HCT116 (cell line): ENCODE data around the gene APOA5. TPM values are rescaled to one million over a fixed set of nuclear protein-coding genes. Genes with fewer than 3 reads are reported as not detected.

Source experiments
- ATAC-seq: fragments of 200-7000 bp; cut with Tn5 transposase; 2 replicates; pipeline ENCODE4 v1.9.1; 2020; ENCODE audit warnings: mild to moderate bottlenecking, moderate library complexity
- BruUV-seq: library from RNA; stranded (reverse); fragments of 400-500 nt; replicated peaks from 2 replicates; lab custom pipeline; 2021; lab: Mats Ljungman, UMichigan
- CTCF ChIA-PET: fragments of 300-600 bp; sonication (Branson Sonifier 250); formaldehyde crosslinking; loops from one replicate; lab custom pipeline; 2021; ENCODE audit warnings: antibody characterized with exemption; lab: Charles Lee
- POLR2A ChIA-PET: fragments of 300-600, 350-600 bp; sonication (Branson Sonifier 250); formaldehyde crosslinking; loops from one replicate; lab custom pipeline; 2021; ENCODE audit warnings: antibody characterized with exemption; lab: Charles Lee
- RAD21 ChIA-PET, 2 experiments: fragments of 300-600 bp; sonication (Branson Sonifier 250); formaldehyde crosslinking; loops; one replicate each; lab custom pipeline; 2023; ENCODE audit warnings: low total read pairs in 2 of 2; ENCODE audit not compliant: uncharacterized antibody in 2 of 2, unreplicated experiment in 2 of 2, low non-redundant PET in 1 of 2; lab: Charles Lee
- DNase-seq: peaks from one replicate; pipeline ENCODE4 v3.0.0-alpha.2; 2010; ENCODE audit warnings: low read depth, low spot score
- H2AFZ ChIP-seq: fragments of 200-600 bp; shearing (Covaris generic), sonication (generic); 2 replicates; pipeline ENCODE4 v1.6.1; 2017; ENCODE audit warnings: low read depth, mixed run types, mixed read lengths, antibody characterized with exemption, low read length; ENCODE audit not compliant: poor library complexity, severe bottlenecking
- H3K27ac ChIP-seq: 2 replicates; pipeline ENCODE4 v1.5.1; 2012; ENCODE audit warnings: low read depth, low read length
- H3K27me3 ChIP-seq: fragments of 200-600 bp; sonication (generic); 2 replicates; pipeline ENCODE4 v1.6.1; 2016; ENCODE audit warnings: mixed run types, low read length, mixed read lengths; ENCODE audit not compliant: insufficient read depth
- H3K36me3 ChIP-seq, 2 experiments: fragments of 200-500 bp in 1 of 2; fragments of 200-600 bp in 1 of 2; sonication (Bioruptor generic) in 1 of 2; sonication (generic) in 1 of 2; 2 replicates each; pipeline versions ENCODE4 v1.5.1 to v1.6.1; 2014 to 2016; ENCODE audit warnings: low read length in 2 of 2, inconsistent platforms in 1 of 2, mixed read lengths in 1 of 2, mixed run types in 1 of 2; ENCODE audit not compliant: insufficient read depth in 2 of 2, control insufficient read depth in 1 of 2
- H3K4me1 ChIP-seq, 2 experiments: fragments of 200-600 bp in 1 of 2; sonication (generic) in 1 of 2; 2 replicates each; pipeline versions ENCODE4 v1.5.1 to v1.6.1; 2012 to 2017; ENCODE audit warnings: low read length in 2 of 2, inconsistent platforms in 1 of 2, mild to moderate bottlenecking in 1 of 2, mixed read lengths in 1 of 2, mixed run types in 1 of 2, moderate library complexity in 1 of 2; ENCODE audit not compliant: insufficient read depth in 2 of 2, control insufficient read depth in 1 of 2
- H3K4me2 ChIP-seq: fragments of 200-600 bp; sonication (generic); 2 replicates; pipeline ENCODE4 v1.6.1; 2017; ENCODE audit warnings: mixed run types, low read length, mixed read lengths
- H3K4me3 ChIP-seq, 2 experiments: fragments of 200-600 bp in 1 of 2; sonication (generic) in 1 of 2; replicated peaks in 1 of 2; 2 replicates each; pipeline ENCODE4 v1.5.1; 2011 to 2016; ENCODE audit warnings: low read length in 2 of 2, control low read depth in 1 of 2, low read depth in 1 of 2, mild to moderate bottlenecking in 1 of 2, mixed read lengths in 1 of 2, mixed run types in 1 of 2
- H3K79me2 ChIP-seq: fragments of 200-600 bp; sonication (generic); 2 replicates; pipeline ENCODE4 v1.6.1; 2017; ENCODE audit warnings: mild to moderate bottlenecking, mixed run types, low read length, moderate library complexity, mixed read lengths; ENCODE audit not compliant: insufficient read depth
- H3K9ac ChIP-seq: fragments of 200-600 bp; sonication (generic); 2 replicates; pipeline ENCODE4 v1.6.1; 2016; ENCODE audit warnings: low read length, mixed read lengths
- H3K9me2 ChIP-seq: fragments of 200-600 bp; sonication (generic), shearing (Covaris generic); 2 replicates; pipeline ENCODE4 v1.6.1; 2017; ENCODE audit warnings: mixed run types, mild to moderate bottlenecking, moderate library complexity; ENCODE audit not compliant: insufficient read depth
- H3K9me3 ChIP-seq, 2 experiments: fragments of 200-500 bp in 1 of 2; fragments of 200-600 bp in 1 of 2; sonication (Bioruptor generic) in 1 of 2; sonication (generic) in 1 of 2; 2 replicates each; pipeline ENCODE4 v1.6.1; 2014 to 2017; ENCODE audit warnings: low read length in 2 of 2, mixed read lengths in 2 of 2, inconsistent platforms in 1 of 2, low read depth in 1 of 2, mild to moderate bottlenecking in 1 of 2, mixed run types in 1 of 2, moderate library complexity in 1 of 2; ENCODE audit not compliant: control insufficient read depth in 1 of 2, insufficient read depth in 1 of 2
- H4K20me1 ChIP-seq: fragments of 200-600 bp; sonication (generic), shearing (Covaris generic); 2 replicates; pipeline ENCODE4 v1.6.1; 2017; ENCODE audit warnings: mixed run types, mild to moderate bottlenecking, moderate library complexity; ENCODE audit not compliant: insufficient read depth
- CBX3 ChIP-seq: IDR thresholded peaks from 2 replicates; pipeline ENCODE4 v1.6.1; 2012; ENCODE audit warnings: low read depth
- CEBPB ChIP-seq: IDR thresholded peaks from 2 replicates; pipeline ENCODE4 v1.6.1; 2012; ENCODE audit warnings: low read depth
- EGR1 ChIP-seq: IDR thresholded peaks from 2 replicates; pipeline ENCODE4 v1.6.1; 2012; ENCODE audit warnings: low read depth
- EZH2phosphoT487 ChIP-seq: fragments of 200-600 bp; IDR thresholded peaks from 2 replicates; pipeline ENCODE4 v1.6.1; 2018; ENCODE audit warnings: antibody characterized with exemption, borderline replicate concordance
- JUND ChIP-seq: IDR thresholded peaks from 2 replicates; pipeline ENCODE4 v1.6.1; 2012
- RAD21 ChIP-seq: IDR thresholded peaks from 2 replicates; pipeline ENCODE4 v1.6.1; 2012; ENCODE audit warnings: low read depth, mild to moderate bottlenecking
- YY1 ChIP-seq: IDR thresholded peaks from 2 replicates; pipeline ENCODE4 v1.6.1; 2011; ENCODE audit warnings: low read length, low read depth, moderate library complexity, mild to moderate bottlenecking; ENCODE audit not compliant: insufficient replicate concordance; ENCODE audit errors: extremely low read depth
- intact Hi-C: fragments of 100-400 bp; cut with micrococcal nuclease; formaldehyde crosslinking; loops from 2 replicates; pipeline ENCODE4 v1.10.0; 2022
- total RNA-seq: library from RNA; stranded (reverse); gene quantifications from one replicate; pipeline ENCODE4 v1.2.1, GENCODE V29; 2021; ENCODE audit not compliant: unreplicated experiment
- TF ChIP-seq, protein P1 (sequence below): IDR thresholded peaks from 2 replicates; pipeline ENCODE4 v1.6.1; 2012
- TF ChIP-seq, protein P2 (sequence below): IDR thresholded peaks from 2 replicates; pipeline ENCODE4 v1.6.1; 2011; ENCODE audit warnings: mild to moderate bottlenecking, low read length, moderate library complexity; ENCODE audit not compliant: insufficient replicate concordance; ENCODE audit errors: extremely low read depth

Gene APOA5
- total RNA-seq, 1 experiment from 2014 or later: 0.12 TPM

DNA sequence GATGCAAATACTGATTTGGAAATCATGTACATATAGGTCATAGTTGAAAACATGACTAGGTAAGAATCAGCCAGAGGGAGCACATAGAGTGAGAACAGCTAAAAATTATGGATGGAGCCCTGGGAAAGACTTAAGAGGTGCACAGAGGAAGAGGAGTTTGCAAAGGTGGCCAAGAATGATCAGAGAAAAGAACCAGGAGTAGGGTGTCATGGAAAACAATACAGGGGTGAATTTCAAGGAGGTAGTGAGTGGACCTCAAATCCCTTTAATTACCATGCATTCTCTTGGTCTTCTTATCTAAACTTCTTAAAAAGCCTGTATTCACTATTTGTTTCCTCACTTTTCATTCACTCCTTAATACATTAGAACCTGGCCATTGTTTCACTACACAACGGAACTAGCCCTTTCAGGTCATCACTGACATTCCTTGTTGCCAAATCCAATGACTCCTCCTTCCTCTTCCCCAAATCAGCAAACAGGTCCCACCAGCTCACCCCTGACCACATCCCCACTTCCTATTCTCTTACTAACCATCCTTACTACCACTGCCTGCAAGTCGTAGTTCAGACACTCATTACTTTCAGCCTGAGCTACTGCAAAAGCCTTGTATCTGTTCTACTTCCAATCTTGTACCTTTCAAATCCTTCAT lies 41.5 kb downstream of the APOA5 start:
- Histone ChIP-seq H3K36me3 (peaks cover 24 to 34% of the 10 kb centered on the region in 2 experiments; a peak in 3 of 4 replicates), H3K9ac (no peak overlapping the region), H3K4me1 (no peaks in the 10 kb centered on the region), H3K9me3 (no peaks in the 10 kb centered on the region), H3K4me2 (no peak overlapping the region), H4K20me1 (no peaks in the 10 kb centered on the region), H3K27me3 (no peaks in the 10 kb centered on the region), H3K79me2 (no peaks in the 10 kb centered on the region), H3K9me2 (no peaks in the 10 kb centered on the region), H2AFZ (no peak overlapping the region), H3K4me3 (no peak overlapping the region), H3K27ac (no peak overlapping the region)
- intact Hi-C loops: no loop called here
- ChIA-PET RAD21 (interaction anchor here in 1 of 2 experiments (0.6 kb wide), 1 partner anchor 17 kb away, joined by 3 read pairs; no protein-coding TSS in a partner anchor), CTCF (no interaction called here), POLR2A (no interaction called here)
- ATAC-seq (no peak), DNase-seq (no peak)
- no TSS peak for BruUV-seq
- TF ChIP-seq YY1 (no peak), CBX3 (no peak), EGR1 (no peak), JUND (no peak), CEBPB (no peak), RAD21 (no peak), EZH2phosphoT487 (no peak)
- TF ChIP-seq, protein P1, sequence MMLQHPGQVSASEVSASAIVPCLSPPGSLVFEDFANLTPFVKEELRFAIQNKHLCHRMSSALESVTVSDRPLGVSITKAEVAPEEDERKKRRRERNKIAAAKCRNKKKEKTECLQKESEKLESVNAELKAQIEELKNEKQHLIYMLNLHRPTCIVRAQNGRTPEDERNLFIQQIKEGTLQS: no peak
- TF ChIP-seq, protein P2, sequence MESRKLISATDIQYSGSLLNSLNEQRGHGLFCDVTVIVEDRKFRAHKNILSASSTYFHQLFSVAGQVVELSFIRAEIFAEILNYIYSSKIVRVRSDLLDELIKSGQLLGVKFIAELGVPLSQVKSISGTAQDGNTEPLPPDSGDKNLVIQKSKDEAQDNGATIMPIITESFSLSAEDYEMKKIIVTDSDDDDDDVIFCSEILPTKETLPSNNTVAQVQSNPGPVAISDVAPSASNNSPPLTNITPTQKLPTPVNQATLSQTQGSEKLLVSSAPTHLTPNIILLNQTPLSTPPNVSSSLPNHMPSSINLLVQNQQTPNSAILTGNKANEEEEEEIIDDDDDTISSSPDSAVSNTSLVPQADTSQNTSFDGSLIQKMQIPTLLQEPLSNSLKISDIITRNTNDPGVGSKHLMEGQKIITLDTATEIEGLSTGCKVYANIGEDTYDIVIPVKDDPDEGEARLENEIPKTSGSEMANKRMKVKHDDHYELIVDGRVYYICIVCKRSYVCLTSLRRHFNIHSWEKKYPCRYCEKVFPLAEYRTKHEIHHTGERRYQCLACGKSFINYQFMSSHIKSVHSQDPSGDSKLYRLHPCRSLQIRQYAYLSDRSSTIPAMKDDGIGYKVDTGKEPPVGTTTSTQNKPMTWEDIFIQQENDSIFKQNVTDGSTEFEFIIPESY: no peak
